HepG2 (cell line): ENCODE measurements around the gene KLF13. TPM values are rescaled to one million over a fixed set of nuclear protein-coding genes. Genes with fewer than 3 reads are reported as not detected.

Source experiments
- CREM ChIP-seq, 2 experiments: sonication (generic) in 1 of 2; formaldehyde crosslinking in 1 of 2; IDR thresholded peaks; 2 replicates each; pipeline versions ENCODE4 v1.4.0 to v1.6.1; 2016 to 2020; ENCODE audit warnings: antibody characterized with exemption in 1 of 2, mild to moderate bottlenecking in 1 of 2, missing genetic modification reagents in 1 of 2
- CTCF ChIP-seq: sonication (generic); formaldehyde crosslinking; IDR thresholded peaks from 2 replicates; pipeline ENCODE4 v1.5.0; 2020; ENCODE audit warnings: mild to moderate bottlenecking, missing genetic modification reagents, moderate library complexity
- DDIT3 ChIP-seq: sonication (generic); formaldehyde crosslinking; IDR thresholded peaks from 2 replicates; pipeline ENCODE4 v1.4.0; 2020; ENCODE audit warnings: mild to moderate bottlenecking, missing genetic modification reagents
- ERF ChIP-seq: IDR thresholded peaks from 2 replicates; pipeline ENCODE4 v1.6.1; 2018; ENCODE audit warnings: missing biosample characterization, missing genetic modification reagents
- GATAD2A ChIP-seq: IDR thresholded peaks from 2 replicates; pipeline ENCODE4 v1.6.1; 2016
- HOXA3 ChIP-seq: sonication (generic); formaldehyde crosslinking; IDR thresholded peaks from 2 replicates; pipeline ENCODE4 v1.5.0; 2020; ENCODE audit warnings: missing genetic modification reagents
- JUN ChIP-seq: sonication (generic); formaldehyde crosslinking; IDR thresholded peaks from 2 replicates; pipeline ENCODE4 v1.4.0; 2020; ENCODE audit warnings: mild to moderate bottlenecking, missing genetic modification reagents
- KAT2B ChIP-seq: fragments of 150-350 bp; IDR thresholded peaks from 2 replicates; pipeline ENCODE4 v1.6.1; 2014; ENCODE audit warnings: low read depth, low read length, borderline replicate concordance
- NFKB2 ChIP-seq: sonication (generic); formaldehyde crosslinking; IDR thresholded peaks from 2 replicates; pipeline ENCODE4 v1.4.0; 2020; ENCODE audit warnings: missing genetic modification reagents, borderline replicate concordance
- PPARG ChIP-seq: conservative IDR thresholded peaks from 2 replicates; pipeline ENCODE4 v1.6.1; 2016; ENCODE audit warnings: missing biosample characterization, missing genetic modification reagents
- SMAD3 ChIP-seq: sonication (generic); formaldehyde crosslinking; IDR thresholded peaks from 2 replicates; pipeline ENCODE4 v1.4.0; 2020; ENCODE audit warnings: missing genetic modification reagents
- SNAPC5 ChIP-seq: sonication (generic); formaldehyde crosslinking; IDR thresholded peaks from 2 replicates; pipeline ENCODE4 v1.8.1; 2023; ENCODE audit warnings: mild to moderate bottlenecking, missing genetic modification reagents, borderline replicate concordance
- TARDBP ChIP-seq: sonication (generic); formaldehyde crosslinking; IDR thresholded peaks from 2 replicates; pipeline ENCODE4 v1.8.0; 2022; ENCODE audit warnings: mild to moderate bottlenecking, missing genetic modification reagents
- THRA ChIP-seq: sonication (generic); formaldehyde crosslinking; IDR thresholded peaks from 2 replicates; pipeline ENCODE4 v1.4.0; 2020; ENCODE audit warnings: missing genetic modification reagents, borderline replicate concordance
- ZBTB21 ChIP-seq: sonication (generic); formaldehyde crosslinking; IDR thresholded peaks from 2 replicates; pipeline ENCODE4 v1.4.0; 2020; ENCODE audit warnings: missing genetic modification reagents
- ZFP1 ChIP-seq: IDR thresholded peaks from 2 replicates; pipeline ENCODE4 v1.6.1; 2016
- ZFP36L2 ChIP-seq: sonication (generic); formaldehyde crosslinking; IDR thresholded peaks from 2 replicates; pipeline ENCODE4 v1.4.0; 2020; ENCODE audit warnings: missing genetic modification reagents
- ZKSCAN5 ChIP-seq: sonication (generic); formaldehyde crosslinking; IDR thresholded peaks from 2 replicates; pipeline ENCODE4 v1.5.1; 2020; ENCODE audit warnings: mild to moderate bottlenecking, missing genetic modification reagents
- ZMAT5 ChIP-seq: sonication (generic); formaldehyde crosslinking; IDR thresholded peaks from 2 replicates; pipeline ENCODE4 v1.5.0; 2020; ENCODE audit warnings: mild to moderate bottlenecking, low read depth, missing genetic modification reagents, borderline replicate concordance
- ZNF557 ChIP-seq: sonication (generic); formaldehyde crosslinking; IDR thresholded peaks from 2 replicates; pipeline ENCODE4 v1.4.0; 2020; ENCODE audit warnings: missing genetic modification reagents
- ZNF572 ChIP-seq: sonication (generic); formaldehyde crosslinking; IDR thresholded peaks from 2 replicates; pipeline ENCODE4 v1.5.1; 2020; ENCODE audit warnings: mild to moderate bottlenecking, missing genetic modification reagents
- ZNF629 ChIP-seq: sonication (generic); formaldehyde crosslinking; conservative IDR thresholded peaks from 2 replicates; pipeline ENCODE4 v1.5.0; 2020; ENCODE audit warnings: missing genetic modification reagents
- ZNF639 ChIP-seq: conservative IDR thresholded peaks from 2 replicates; pipeline ENCODE4 v1.6.1; 2018; ENCODE audit warnings: missing genetic modification reagents
- ZNF878 ChIP-seq: sonication (generic); formaldehyde crosslinking; IDR thresholded peaks from 2 replicates; pipeline ENCODE4 v1.8.1; 2023; ENCODE audit warnings: mild to moderate bottlenecking, missing genetic modification reagents, moderate library complexity
- ZSCAN25 ChIP-seq: sonication (generic); formaldehyde crosslinking; IDR thresholded peaks from 2 replicates; pipeline ENCODE4 v1.8.0; 2022; ENCODE audit warnings: mild to moderate bottlenecking, missing genetic modification reagents
- polyA plus RNA-seq, 8 experiments: library from polyadenylated mRNA; depleted of rRNA in 3 of 8; stranded (reverse) in 7 of 8; unstranded in 1 of 8; fragments of >200 nt; fragmentation: Illumina TruSeq in 4 of 8; extraction: Trizol in 4 of 8; gene quantifications; 2 replicates each; pipeline versions ENCODE4 v1.2.1 to v1.2.3, GENCODE V29; 2011 to 2016; ENCODE audit warnings: low read depth in 4 of 8, missing spikeins in 1 of 8, mixed read lengths in 1 of 8; ENCODE audit not compliant: insufficient read depth in 1 of 8
- total RNA-seq, 5 experiments: library from RNA; depleted of rRNA; stranded (reverse); fragments of >200 nt; fragmentation: Illumina TruSeq; extraction: Trizol; gene quantifications; 2 replicates each; pipeline ENCODE4 v1.2.3, GENCODE V29; 2016; ENCODE audit warnings: low read depth in 1 of 5
- TF ChIP-seq, protein P1 (sequence below): sonication (generic); formaldehyde crosslinking; IDR thresholded peaks from 2 replicates; pipeline ENCODE4 v1.4.0; 2020; ENCODE audit warnings: missing genetic modification reagents

The KLF13 gene
- total and polyA plus RNA-seq, 2 of the 13 experiments (the other 11 are each of a cell fraction or from before 2014, with no cell fraction given): 16.8 to 25.1 TPM

- TF ChIP-seq JUN (no peak), ZKSCAN5 (CRISPR knock-in tag) (no peak), ZFP1 (CRISPR knock-in tag) (no peak), ZNF629 (CRISPR knock-in tag) (peak; percentile 69; the same call in 1 of the 2 replicates), ZSCAN25 (no peak), CREM (IDR thresholded peaks at IDR 0.05) (no peak), CREM (CRISPR knock-in tag; IDR thresholded peaks at IDR 0.05) (no peak), ZNF557 (CRISPR knock-in tag) (no peak), DDIT3 (CRISPR knock-in tag) (no peak), SNAPC5 (no peak), ZMAT5 (CRISPR knock-in tag) (no peak), PPARG (CRISPR knock-in tag) (no peak), ZFP36L2 (CRISPR knock-in tag) (no peak), NFKB2 (CRISPR knock-in tag) (peak; percentile 63; the same call in 1 of the 2 replicates), ZNF878 (CRISPR knock-in tag) (no peak), CTCF (CRISPR knock-in tag) (0 out of 2 replicates have a peak, but pooled peaks have one; percentile 15), KAT2B (no peak), TARDBP (no peak), GATAD2A (CRISPR knock-in tag) (no peak), ZNF572 (CRISPR knock-in tag) (no peak), SMAD3 (no peak), THRA (no peak), ERF (no peak), HOXA3 (peak; percentile 45; the same call in 1 of the 2 replicates), ZBTB21 (CRISPR knock-in tag) (no peak), ZNF639 (CRISPR knock-in tag) (no peak)
- TF ChIP-seq, protein P1, sequence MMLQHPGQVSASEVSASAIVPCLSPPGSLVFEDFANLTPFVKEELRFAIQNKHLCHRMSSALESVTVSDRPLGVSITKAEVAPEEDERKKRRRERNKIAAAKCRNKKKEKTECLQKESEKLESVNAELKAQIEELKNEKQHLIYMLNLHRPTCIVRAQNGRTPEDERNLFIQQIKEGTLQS: no peak
These were observed 22.6 kb upstream of the KLF13 start (continued) for GRCh38 chr15:31303726-31304648.
